NT2/D1 (cell line): Measurements from ENCODE around the gene GRM7.

ENCODE experiments used
- SUZ12 ChIP-seq: IDR thresholded peaks from 2 replicates; pipeline ENCODE4 v1.6.1; 2011; ENCODE audit not compliant: insufficient read length, insufficient read depth; ENCODE audit errors: extremely low read depth
- YY1 ChIP-seq: IDR thresholded peaks from 2 replicates; pipeline ENCODE4 v1.6.1; 2011; ENCODE audit not compliant: insufficient read length, insufficient read depth
- ZNF274 ChIP-seq: IDR thresholded peaks from 2 replicates; pipeline ENCODE4 v1.6.1; 2011; ENCODE audit warnings: mild to moderate bottlenecking, low read depth, low read length

DNA sequence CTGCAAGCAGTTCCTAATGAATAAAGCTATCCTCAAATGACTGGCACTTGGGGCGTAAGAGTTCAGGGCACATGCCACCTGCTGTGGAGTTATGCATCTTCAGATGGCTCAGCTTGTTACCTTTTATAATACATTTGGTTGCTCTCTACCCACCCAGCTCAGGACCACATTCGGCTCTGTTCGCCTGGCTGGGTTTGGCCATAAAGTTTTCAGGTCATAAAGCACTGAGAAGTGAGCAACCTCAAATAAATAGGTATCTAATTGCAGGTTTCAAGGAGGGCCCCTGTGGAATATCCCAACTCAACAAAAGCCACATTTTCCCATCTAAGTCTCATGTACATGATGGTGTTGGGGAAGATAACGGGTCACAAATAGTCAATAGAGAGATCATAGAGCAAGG lies 727.3 kb downstream of the GRM7 start:
- TF ChIP-seq SUZ12 (no peak), YY1 (no peak), ZNF274 (no peak)
